H1 (cell line): ENCODE data around the gene NOTCH2.

Experiments
- ATF2 ChIP-seq: IDR thresholded peaks from 2 replicates; pipeline ENCODE4 v1.6.1; 2012; ENCODE audit warnings: low read length, inconsistent platforms
- BRCA1 ChIP-seq: IDR thresholded peaks from 2 replicates; pipeline ENCODE4 v1.6.1; 2012; ENCODE audit warnings: low read depth, low read length, improper control_type of control experiment
- CEBPB ChIP-seq: IDR thresholded peaks from 2 replicates; pipeline ENCODE4 v1.6.1; 2012; ENCODE audit warnings: low read depth, low read length
- CREB1 ChIP-seq: IDR thresholded peaks from 2 replicates; pipeline ENCODE4 v1.6.1; 2012; ENCODE audit warnings: inconsistent platforms
- CTCF ChIP-seq, 3 experiments: IDR thresholded peaks; 1 replicate in 2 of 3; 2 replicates in 1 of 3; pipeline versions ENCODE4 v1.5.1 to v1.6.1; 2011; ENCODE audit warnings: low read length in 3 of 3, mild to moderate bottlenecking in 3 of 3, inconsistent platforms in 2 of 3, low read depth in 1 of 3, moderate library complexity in 1 of 3; ENCODE audit not compliant: insufficient read depth in 1 of 3; ENCODE audit errors: control extremely low read depth in 1 of 3
- EGR1 ChIP-seq: IDR thresholded peaks from 2 replicates; pipeline ENCODE4 v1.6.1; 2011; ENCODE audit warnings: low read depth, low read length, borderline replicate concordance
- EZH2 ChIP-seq: fragments of 200-600 bp; sonication (generic); IDR thresholded peaks from 2 replicates; pipeline ENCODE4 v1.7.1; 2012; ENCODE audit warnings: low read depth, mild to moderate bottlenecking, moderate library complexity, low read length, inconsistent platforms; ENCODE audit not compliant: severe bottlenecking
- POLR2A ChIP-seq, 2 experiments: IDR thresholded peaks; 1 replicate in 1 of 2; 2 replicates in 1 of 2; pipeline ENCODE4 v1.6.1; 2011; ENCODE audit warnings: low read depth in 2 of 2, low read length in 2 of 2, mild to moderate bottlenecking in 2 of 2; ENCODE audit errors: control extremely low read depth in 1 of 2
- POLR2AphosphoS5 ChIP-seq: IDR thresholded peaks from 2 replicates; pipeline ENCODE4 v1.6.1; 2011; ENCODE audit warnings: low read depth, low read length
- RAD21 ChIP-seq, 2 experiments: IDR thresholded peaks in 1 of 2; conservative IDR thresholded peaks in 1 of 2; 2 replicates each; pipeline ENCODE4 v1.6.1; 2011; ENCODE audit warnings: low read depth in 2 of 2, low read length in 2 of 2, improper control_type of control experiment in 1 of 2, inconsistent platforms in 1 of 2, mild to moderate bottlenecking in 1 of 2, moderate library complexity in 1 of 2
- RFX5 ChIP-seq: IDR thresholded peaks from 2 replicates; pipeline ENCODE4 v1.6.1; 2011; ENCODE audit warnings: low read depth, low read length, improper control_type of control experiment, borderline replicate concordance
- SAP30 ChIP-seq: fragments of 300-600 bp; sonication (generic); IDR thresholded peaks from 2 replicates; pipeline ENCODE4 v1.7.1; 2012; ENCODE audit warnings: low read length, moderate library complexity, mild to moderate bottlenecking, inconsistent platforms; ENCODE audit not compliant: insufficient read depth, insufficient replicate concordance
- TEAD4 ChIP-seq: IDR thresholded peaks from 2 replicates; pipeline ENCODE4 v1.6.1; 2012; ENCODE audit warnings: low read depth, low read length, inconsistent platforms, mixed read lengths
- ZNF274 ChIP-seq: IDR thresholded peaks from 2 replicates; pipeline ENCODE4 v1.7.0; 2012; ENCODE audit warnings: low read length, borderline replicate concordance; ENCODE audit errors: extremely low read depth

DNA sequence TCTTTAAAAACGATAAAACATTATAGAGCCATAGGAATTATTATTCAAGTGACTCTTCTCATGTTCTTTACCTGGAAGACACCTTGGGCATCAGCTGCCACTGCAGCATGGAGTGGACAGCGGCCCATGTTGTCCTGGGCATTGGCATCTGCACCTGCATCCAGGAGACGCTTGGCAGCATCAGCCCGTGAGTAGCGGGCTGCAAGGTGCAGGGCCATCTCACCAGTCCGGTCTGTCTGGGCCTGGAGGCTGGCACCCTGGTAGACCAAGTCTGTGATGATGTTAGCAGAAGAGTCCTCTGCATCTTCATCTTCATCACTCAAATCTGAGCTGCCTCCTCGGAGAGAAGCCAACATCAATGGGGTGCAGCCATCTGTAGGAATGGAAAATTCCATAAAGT lies 150.2 kb downstream of the NOTCH2 start:
- TF ChIP-seq BRCA1 (no peak), TEAD4 (no peak), EZH2 (no peak), POLR2AphosphoS5 (no peak), POLR2A (IDR thresholded peaks at IDR 0.05; ENCODE audit: control extremely low read depth in 1 of 2, low read depth in 2 of 2, low read length in 2 of 2) (no peak), RFX5 (no peak), CTCF (IDR thresholded peaks at IDR 0.05; ENCODE audit: control extremely low read depth in 1 of 3, insufficient read depth in 1 of 3, low read depth in 1 of 3, low read length in 3 of 3) (no peak), CREB1 (no peak), SAP30 (no peak), CEBPB (no peak), ATF2 (no peak), ZNF274 (no peak), EGR1 (no peak), RAD21 (IDR thresholded peaks at IDR 0.05 in 1 of 2, conservative IDR thresholded peaks at IDR 0.05 in 1 of 2; ENCODE audit: low read depth in 2 of 2, low read length in 2 of 2) (no peak)
